NCI-H82 treated with DMSO at 0.1 percent for 48 hours (cell line): Measurements from ENCODE around the gene CCDC92B.
A peak's percentile ranks its signal among the peaks of the same experiment; 100 is the strongest.

Experiments
- DNase-seq: peaks from one replicate; lab custom pipeline; 2025; ENCODE audit not compliant: unreplicated experiment; lab: John Stamatoyannopoulos, UW

The CCDC92B gene

GRCh38 chr17:2723505-2723996 is 25.9 kb downstream of the CCDC92B start:
- DNase-seq = no peak

- no peak for DNase-seq
Observed at GRCh38 chr17:2722611-2723010, 26.8 kb downstream of the CCDC92B start.

GRCh38 chr17:2721603-2722002 is 27.8 kb downstream of the CCDC92B start:
- no peak for DNase-seq

GRCh38 chr17:2719861-2720260 is 29.6 kb downstream of the CCDC92B start:
- no peak for DNase-seq

- no peak for DNase-seq
Observed at GRCh38 chr17:2718150-2718938, 31.1 kb downstream of the CCDC92B start.

- DNase-seq = no peak
Observed at GRCh38 chr17:2716649-2717048, 32.8 kb downstream of the CCDC92B start.

DNA sequence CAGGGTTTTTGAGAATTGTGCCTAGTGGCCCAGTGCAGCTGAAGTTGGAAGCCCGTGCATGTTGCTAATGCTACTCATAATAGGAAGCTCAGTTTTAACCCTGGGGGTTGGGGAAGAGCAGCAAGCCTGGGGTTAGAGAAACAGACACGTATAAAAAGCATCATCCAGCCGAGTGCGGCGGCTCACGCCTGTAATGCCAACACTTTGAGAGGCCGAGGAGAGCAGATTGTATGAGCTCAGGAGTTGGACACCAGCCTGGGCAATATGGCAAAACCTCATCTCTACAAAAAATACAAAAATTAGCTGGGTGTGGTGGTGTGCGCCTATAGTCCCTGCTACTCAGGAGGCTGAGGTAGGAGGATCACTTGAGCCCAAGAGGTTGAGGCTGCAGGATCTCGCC is 35.6 kb downstream of the CCDC92B start:
- DNase-seq = no peak

- DNase-seq = no peak
Observed at GRCh38 chr17:2712300-2713043, 37.0 kb downstream of the CCDC92B start.

- DNase-seq = peak; percentile 96
Observed at GRCh38 chr17:2711608-2712299, 37.7 kb downstream of the CCDC92B start, which contains the start of gene CLUH. CLUH (minus strand) TSS chr17:2711764; CDS start chr17:2711661, 103 bp downstream.

- DNase-seq = no peak
Observed at GRCh38 chr17:2710803-2711607, 38.4 kb downstream of the CCDC92B start.

GRCh38 chr17:2710071-2710802 is 39.2 kb downstream of the CCDC92B start:
- no peak for DNase-seq

DNA sequence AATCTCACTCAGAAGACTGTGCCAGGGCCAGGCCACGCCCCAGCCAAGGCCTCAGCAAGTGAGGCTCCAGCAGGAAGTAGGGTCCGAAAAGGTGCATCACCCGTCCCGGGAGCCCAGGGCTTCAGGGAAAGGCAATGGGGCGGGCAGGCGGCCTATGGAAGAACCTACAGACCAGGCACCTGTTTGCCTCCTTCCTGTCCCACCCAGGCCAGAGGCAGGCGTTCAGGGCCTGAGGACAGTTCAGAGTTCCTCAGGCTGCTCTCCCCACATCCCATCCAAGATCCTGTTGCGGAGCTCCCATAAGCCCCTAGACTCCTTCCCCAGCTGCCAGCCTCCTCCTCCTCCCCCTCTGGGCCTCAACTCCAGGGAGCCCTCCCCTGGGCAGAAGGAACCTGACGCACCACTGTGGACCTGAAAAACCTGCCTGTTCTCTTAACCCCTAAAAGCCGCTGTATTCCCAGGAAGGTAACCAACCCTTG is 40.2 kb downstream of the CCDC92B start:
- DNase-seq = no peak

- DNase-seq = no peak
Observed at GRCh38 chr17:2708585-2709182, 40.8 kb downstream of the CCDC92B start.

DNA sequence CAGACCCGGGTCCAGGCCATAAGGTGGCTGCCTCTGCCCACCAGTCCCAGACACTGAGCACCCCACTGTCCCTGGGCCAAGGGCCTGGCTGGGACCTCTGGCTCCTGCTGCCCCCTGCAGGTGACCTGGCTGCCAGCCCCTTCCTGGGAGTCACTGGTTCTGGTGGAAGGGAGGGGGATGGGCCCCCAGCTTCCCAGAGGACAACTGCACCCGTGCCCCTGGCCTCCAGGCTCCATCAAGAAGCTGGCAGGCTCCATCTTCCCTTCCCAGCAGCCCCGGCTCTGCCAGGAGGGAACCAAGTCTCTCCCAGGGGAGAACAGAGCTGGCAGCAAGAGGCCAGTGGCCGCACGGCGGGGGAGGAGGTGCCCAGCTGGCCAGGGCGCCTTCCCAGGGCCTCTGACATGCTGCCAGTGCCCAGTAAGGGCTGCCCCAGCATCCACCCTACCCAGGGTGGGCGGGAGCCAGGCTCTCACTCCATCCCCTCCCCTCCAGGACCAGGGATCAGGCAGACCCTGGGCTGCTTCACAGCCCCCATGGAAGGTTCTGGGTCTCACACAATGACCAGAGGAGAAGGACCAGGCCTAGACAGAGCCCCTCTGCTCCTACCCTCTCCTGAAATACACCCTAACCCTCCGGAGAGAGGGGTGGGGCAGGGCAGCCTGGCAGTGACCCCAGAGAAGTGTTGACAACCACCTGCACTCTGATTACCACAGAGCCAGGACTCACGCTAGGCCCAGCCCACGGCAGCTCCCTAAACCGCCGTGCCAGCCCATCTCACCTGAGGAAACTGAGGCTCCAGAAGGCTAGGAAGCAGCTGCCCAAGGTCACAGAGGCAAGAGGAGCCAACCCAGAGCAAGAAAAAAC is 41.5 kb downstream of the CCDC92B start:
- no peak for DNase-seq

GRCh38 chr17:2706911-2707510 is 42.4 kb downstream of the CCDC92B start:
- no peak for DNase-seq

DNA sequence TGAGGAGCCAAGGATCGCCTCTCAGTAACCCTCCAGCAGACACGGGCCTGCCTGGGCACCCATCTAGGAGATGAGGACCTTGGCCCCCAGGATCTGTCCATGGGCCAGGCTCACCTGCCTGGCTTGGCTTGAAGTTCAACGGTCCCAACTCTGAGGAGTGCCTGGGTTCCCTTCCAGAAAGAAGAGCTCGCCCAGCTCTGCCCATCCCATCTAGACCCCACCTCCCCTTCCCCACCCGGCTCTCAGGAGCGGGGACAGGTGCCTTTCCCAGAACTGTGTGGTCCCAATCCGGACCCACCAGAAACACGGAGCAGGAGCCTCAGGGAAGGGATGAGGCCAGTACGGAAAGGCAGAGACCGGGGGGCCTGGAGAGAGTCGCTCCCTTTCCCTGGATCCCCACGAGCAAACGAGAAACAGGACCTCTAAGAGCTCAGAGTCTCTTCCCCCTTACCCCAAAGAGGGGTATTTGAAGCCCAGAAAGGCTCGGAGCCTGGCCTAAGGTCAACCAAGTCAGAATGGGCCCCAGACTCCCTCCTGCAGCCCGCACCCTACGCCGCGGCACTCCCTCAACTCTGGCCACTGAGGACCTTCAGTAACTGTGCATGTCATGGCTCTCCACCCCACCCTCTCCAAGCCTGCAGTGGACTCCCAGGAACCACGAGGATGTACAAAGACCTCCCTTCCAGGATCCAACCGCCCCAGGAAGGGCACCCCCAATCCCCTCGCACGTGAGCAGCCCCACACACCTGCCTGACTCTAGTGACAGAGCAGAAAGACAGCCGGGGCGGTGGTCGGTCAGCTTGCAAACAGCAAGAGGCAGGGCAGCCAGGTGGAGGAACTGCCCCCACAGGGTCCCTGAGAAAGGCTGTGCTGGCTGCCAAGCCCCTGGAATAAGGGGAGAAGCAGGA is 43.3 kb downstream of the CCDC92B start:
- no peak for DNase-seq

DNA sequence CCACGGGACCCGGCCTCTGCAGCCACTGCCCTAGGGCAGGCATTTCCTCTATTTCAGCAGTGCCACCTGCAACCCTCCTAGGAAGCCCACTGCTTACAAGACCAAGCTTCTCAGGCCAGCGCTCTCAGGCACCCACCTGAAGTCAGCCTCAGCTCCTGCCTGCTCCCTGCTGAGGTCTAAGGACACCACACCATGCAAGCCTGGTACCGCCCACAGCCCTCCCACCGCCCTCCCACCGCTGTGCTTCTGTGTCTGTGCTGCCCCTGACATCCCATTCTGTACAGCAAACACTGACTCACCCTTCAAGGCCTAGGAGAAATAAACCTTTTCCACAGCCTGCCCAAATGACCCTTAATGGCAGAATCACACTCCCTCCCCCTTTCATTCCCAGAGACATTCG is 44.2 kb downstream of the CCDC92B start:
- no peak for DNase-seq
